ENCODE data around the gene IL4I1.
"Not testable (repeated sequence)": the region's sequence is repeated elsewhere in the genome, so short reads cannot be mapped to it uniquely, and the experiment has no call there.

The IL4I1 gene

DNA sequence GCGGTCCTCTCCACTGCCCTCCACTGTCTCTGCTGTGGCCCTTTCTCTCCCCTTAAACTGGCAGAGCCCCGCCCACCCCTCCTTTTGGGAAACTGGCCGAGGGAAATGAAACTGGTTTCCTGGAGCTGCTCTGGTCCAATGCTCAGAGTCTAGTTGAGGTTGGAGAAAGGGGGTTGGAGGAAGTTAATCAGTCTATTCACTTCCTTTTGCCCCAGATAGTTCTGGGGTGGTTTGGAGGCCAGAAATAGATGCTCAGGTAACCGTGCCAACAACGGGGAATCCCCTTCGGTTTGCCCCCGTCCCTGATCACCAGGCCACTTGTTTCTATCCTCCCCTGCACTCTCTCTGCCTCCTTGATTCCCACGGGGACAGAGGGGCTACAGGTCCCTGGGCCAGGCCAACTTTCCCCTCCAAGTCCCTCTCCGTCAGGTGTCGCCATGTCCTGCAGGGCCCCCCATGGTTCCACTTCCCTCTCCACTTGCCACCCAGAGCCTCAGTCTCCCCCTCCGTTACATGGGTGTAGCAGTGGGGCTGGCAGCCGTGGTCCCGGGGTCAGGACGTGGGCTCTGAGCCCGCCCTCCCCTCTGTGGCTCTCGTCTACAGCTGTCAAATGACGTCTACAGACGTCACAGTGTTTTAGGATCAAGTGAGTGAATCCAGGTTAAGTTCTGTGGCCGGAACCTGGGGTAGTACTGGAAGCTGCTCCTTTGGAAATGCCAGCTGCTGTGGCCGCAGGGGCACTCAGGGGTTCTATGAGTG is at the start of gene IL4I1:
TSS of gene IL4I1 (minus strand) at position 25 of the 759 bp plus-strand sequence. CDS start 727 bp downstream, outside the sequence.
- in situ Hi-C loops (cut with MboI; ENCODE audit: low sequenced_read_pairs), result no loop called here

DNA sequence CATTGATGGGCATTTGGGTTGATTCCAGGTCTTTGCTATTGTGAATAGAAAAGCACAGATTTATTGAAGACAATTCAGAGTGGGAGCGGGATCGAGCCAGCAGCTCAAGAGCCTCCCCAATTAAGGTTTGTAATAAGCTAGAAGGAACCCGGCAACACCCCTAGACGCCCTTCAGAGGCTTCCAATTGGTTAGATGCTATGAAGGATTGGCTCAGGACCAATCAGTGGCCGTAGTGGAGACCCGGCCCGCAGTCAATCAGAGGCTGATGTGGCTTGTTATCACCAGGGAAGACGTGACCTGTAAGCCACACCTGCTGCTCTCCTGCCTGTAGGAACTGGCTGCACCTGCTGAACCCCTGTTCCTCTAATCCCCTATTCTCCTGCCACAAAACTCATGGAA is 49.7 kb upstream of the IL4I1 start:
- in situ Hi-C loops (cut with MboI; ENCODE audit: low sequenced_read_pairs), result no loop called here

DNA sequence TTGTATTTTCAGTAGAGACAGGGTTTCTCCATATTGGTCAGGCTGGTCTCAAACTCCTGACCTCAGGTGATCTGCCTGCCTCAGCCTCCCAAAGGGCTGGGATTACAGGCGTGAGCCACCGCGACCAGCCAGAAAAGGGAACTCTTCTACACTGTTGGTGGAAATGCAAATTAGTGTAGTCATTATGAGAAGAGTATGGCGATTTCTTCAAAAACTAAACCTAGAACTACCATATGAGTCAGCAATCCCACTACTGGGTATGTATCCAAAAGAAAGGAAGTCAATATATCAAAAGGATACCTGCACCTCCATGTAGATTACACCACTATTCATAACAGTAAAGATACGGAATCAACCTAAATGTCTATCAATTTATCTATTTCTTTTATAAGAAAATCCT is 47.9 kb upstream of the IL4I1 start:
- in situ Hi-C loops (cut with MboI; ENCODE audit: low sequenced_read_pairs), result not testable (repeated sequence)

DNA sequence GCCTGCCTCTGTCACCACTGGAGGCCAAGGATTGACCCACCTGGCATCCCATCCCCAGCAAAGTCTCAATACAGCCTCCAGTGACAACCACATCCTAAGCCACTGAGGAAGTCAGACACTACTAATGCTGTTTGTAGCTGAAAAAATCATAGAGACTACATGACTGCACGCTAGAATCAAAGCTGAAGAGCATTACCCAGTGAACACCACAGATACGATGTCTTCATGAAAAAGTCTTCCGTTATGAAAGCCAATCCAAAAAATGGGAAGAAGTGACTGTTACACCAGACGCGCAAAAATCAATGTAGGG is 43.8 kb upstream of the IL4I1 start:
- in situ Hi-C loops (cut with MboI; ENCODE audit: low sequenced_read_pairs), result no loop called here

GRCh38 chr19:49939721-49940481 is 43.2 kb upstream of the IL4I1 start:
- in situ Hi-C loops (cut with MboI; ENCODE audit: low sequenced_read_pairs), result no loop called here

GRCh38 chr19:49938662-49939061 is 42.0 kb upstream of the IL4I1 start:
- in situ Hi-C loops (cut with MboI; ENCODE audit: low sequenced_read_pairs), result no loop called here

GRCh38 chr19:49937750-49938381 is 41.2 kb upstream of the IL4I1 start:
- in situ Hi-C loops (cut with MboI; ENCODE audit: low sequenced_read_pairs), result no loop called here

- in situ Hi-C loops (cut with MboI; ENCODE audit: low sequenced_read_pairs), result no loop called here
Measured at GRCh38 chr19:49936549-49936948, 39.9 kb upstream of the IL4I1 start.

- in situ Hi-C loops (cut with MboI; ENCODE audit: low sequenced_read_pairs), result no loop called here
Measured at GRCh38 chr19:49933643-49934042, 37.0 kb upstream of the IL4I1 start.

DNA sequence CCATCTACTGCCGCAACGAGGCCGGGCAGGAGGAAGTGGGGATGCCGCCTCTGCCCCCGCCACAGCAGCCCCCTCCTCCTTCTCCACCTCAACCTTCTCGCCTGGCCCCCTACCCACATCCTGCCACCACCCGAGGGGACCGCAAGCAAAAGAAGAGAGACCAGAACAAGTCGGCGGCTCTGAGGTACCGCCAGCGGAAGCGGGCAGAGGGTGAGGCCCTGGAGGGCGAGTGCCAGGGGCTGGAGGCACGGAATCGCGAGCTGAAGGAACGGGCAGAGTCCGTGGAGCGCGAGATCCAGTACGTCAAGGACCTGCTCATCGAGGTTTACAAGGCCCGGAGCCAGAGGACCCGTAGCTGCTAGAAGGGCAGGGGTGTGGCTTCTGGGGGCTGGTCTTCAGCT is 36.0 kb upstream of the IL4I1 start:
- in situ Hi-C loops (cut with MboI; ENCODE audit: low sequenced_read_pairs), result no loop called here

DNA sequence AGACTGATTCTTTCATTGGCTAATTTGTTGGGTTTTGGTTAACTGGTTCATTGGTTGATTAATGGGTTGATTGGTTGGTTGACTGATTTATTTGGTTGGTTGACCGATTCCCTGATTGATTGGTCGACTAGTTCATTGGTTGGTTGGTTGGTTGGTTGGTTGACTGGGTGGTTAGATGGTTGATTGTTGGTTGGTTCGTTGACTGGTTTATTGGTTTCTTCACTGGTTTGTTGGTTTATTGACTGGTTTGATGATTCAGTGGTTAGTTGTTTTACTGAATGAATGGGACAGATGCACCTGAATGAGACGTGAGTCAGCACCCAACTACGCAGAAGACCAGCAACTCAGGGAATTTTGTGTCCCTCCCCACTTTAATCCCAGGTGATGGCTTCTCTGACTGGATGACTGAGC is 35.4 kb upstream of the IL4I1 start:
- in situ Hi-C loops (cut with MboI; ENCODE audit: low sequenced_read_pairs), result no loop called here

- in situ Hi-C loops (cut with MboI; ENCODE audit: low sequenced_read_pairs), result no loop called here
Measured at GRCh38 chr19:49931293-49932040, 34.8 kb upstream of the IL4I1 start.

DNA sequence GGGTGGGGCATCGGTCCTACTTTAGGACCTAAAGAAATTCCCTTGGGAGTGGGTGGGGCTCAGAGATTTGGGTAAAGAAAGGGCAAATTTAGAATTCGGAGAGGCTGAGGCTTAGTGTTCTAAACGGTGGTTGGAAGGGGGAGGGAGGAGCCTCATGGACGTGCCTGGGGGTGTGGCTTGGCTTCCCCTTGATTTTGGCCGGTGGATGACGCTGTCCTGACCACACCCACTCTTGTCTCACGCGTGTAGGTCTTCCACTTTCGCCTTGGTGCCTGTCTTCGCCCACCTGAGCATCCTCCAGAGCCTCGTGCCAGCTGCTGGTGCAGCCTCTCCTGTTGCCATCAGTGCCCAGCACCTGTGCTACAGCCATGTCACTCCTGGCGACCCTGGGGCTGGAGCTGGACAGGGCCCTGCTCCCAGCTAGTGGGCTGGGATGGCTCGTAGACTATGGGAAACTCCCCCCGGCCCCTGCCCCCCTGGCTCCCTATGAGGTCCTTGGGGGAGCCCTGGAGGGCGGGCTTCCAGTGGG is 33.9 kb upstream of the IL4I1 start:
- in situ Hi-C loops (cut with MboI; ENCODE audit: low sequenced_read_pairs), result no loop called here

- in situ Hi-C loops (cut with MboI; ENCODE audit: low sequenced_read_pairs), result no loop called here
Measured at GRCh38 chr19:49929611-49930482, 33.2 kb upstream of the IL4I1 start.

- in situ Hi-C loops (cut with MboI; ENCODE audit: low sequenced_read_pairs), result no loop called here
Measured at GRCh38 chr19:49929121-49929610, 32.5 kb upstream of the IL4I1 start, which contains the start of the genes ATF5 and NUP62. Gene ATF5 (plus strand): TSS chr19:49929205. CDS start chr19:49930851, 1,646 bp downstream. Gene NUP62 (minus strand): TSS chr19:49929504. CDS start chr19:49909807, 19,697 bp downstream.

DNA sequence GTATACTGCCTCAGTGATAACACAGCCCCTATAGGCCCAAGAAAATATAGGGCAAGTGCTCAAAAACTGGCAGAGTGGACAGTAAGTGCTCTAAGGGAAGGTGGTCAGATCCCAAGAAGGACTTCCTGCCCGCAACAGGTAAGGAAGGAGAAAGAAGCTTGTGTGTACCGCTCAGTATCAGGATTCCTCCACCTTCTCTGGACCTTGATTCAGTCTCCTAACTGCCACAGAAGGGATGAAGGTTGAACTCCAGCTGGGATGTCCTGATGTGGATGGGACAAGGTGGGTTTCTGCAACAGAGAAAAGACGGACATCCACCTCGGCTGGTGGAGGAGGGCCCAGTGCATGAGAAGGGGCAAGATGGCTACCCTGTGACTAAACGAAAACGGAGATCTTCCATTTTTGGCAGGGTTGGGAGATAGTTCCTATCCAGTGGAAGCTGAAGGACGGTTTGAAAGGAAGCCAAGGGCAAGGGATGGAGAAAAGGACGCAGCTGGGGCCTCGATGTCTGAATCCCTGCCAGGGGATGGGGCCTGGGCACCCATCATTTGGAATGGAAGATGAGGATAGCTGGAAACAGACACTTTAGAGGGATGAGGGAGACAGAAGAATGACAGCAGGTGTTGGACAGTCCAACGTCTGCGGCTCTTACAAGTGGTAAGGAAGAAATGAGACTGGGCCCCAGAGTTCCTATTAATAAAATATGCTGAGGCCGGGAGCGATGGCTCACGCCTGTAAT is 31.0 kb upstream of the IL4I1 start:
- in situ Hi-C loops (cut with MboI; ENCODE audit: low sequenced_read_pairs), result no loop called here

GRCh38 chr19:49926515-49926914 is 29.8 kb upstream of the IL4I1 start:
- in situ Hi-C loops (cut with MboI; ENCODE audit: low sequenced_read_pairs), result no loop called here

DNA sequence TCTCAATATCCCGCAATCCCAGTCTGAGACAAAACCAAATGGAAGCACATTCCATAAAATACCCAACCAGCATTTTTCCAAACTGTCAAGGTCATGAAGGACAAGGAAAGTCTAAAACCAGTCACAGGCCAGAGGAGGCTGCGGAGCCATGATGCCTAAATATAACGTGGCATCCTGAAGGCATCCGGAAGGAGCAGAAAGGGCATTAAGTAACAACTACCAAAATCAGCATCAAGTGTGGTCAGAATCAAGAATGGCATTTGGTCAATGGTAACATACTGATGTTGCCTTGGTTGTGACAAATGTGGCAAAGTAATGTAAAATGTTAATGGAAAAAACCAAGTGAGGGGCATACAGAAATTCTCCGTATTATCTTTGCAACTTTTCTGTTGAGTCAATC is 28.8 kb upstream of the IL4I1 start:
- in situ Hi-C loops (cut with MboI; ENCODE audit: low sequenced_read_pairs), result no loop called here

- in situ Hi-C loops (cut with MboI; ENCODE audit: low sequenced_read_pairs), result not testable (repeated sequence)
Measured at GRCh38 chr19:49924881-49925210, 28.2 kb upstream of the IL4I1 start.

Measured in hTERT RPE-1 (cell line).